ENCODE measurements around the gene PHF1.

PHF1 gene

DNA sequence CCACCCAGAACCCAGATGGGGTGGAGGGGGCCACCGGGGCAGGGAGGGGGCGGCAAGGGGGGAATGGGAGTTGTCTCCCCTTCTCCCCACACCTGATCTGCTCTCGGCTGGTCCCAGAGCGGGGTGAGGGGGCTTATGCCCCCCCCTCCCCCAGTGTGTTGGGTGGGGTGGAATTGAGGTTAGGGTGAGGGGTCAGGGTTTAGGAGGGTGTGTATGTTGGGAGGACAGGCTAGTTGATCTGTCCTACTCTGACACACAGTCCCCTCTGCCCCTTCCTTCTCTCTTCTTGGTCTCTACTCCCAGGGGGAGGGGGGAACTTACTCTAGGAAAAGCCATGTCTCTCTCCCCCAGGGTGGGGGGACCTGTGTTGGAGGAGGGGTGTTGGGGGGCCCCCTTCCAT lies 41.7 kb downstream of the PHF1 start:
- H3K27me3 ChIP-seq (ENCODE audit: control insufficient read depth, low read length): no peaks in the 10 kb centered on the region
- H3K4me1 ChIP-seq (ENCODE audit: control insufficient read depth, low read length): peaks cover 15% of the 10 kb centered on the region
- H4K20me1 ChIP-seq (ENCODE audit: control insufficient read depth, insufficient read depth, low read depth, low read length): no peaks in the 10 kb centered on the region
- H3K4me2 ChIP-seq (ENCODE audit: low read length): peak overlapping the region; percentile 79
- peaks cover 43% of the 10 kb centered on the region for H3K36me3 ChIP-seq (ENCODE audit: control insufficient read depth, low read length)
- no peaks in the 10 kb centered on the region for H3K9me3 ChIP-seq (ENCODE audit: control insufficient read depth, insufficient read depth, low read length)
- H3F3A ChIP-seq (ENCODE audit: control insufficient read depth, insufficient read depth): peaks cover 10% of the 10 kb centered on the region
- H3K27ac ChIP-seq (ENCODE audit: low read depth, low read length): no peak overlapping the region
- H3K79me2 ChIP-seq (ENCODE audit: control insufficient read depth, low read length): peaks cover 38% of the 10 kb centered on the region
- no peaks in the 10 kb centered on the region for H3K9me2 ChIP-seq (replicated peaks; ENCODE audit: control insufficient read depth, low read length)
- H3K4me3 ChIP-seq (ENCODE audit: low read length): no peak overlapping the region
- TF ChIP-seq, protein P1, sequence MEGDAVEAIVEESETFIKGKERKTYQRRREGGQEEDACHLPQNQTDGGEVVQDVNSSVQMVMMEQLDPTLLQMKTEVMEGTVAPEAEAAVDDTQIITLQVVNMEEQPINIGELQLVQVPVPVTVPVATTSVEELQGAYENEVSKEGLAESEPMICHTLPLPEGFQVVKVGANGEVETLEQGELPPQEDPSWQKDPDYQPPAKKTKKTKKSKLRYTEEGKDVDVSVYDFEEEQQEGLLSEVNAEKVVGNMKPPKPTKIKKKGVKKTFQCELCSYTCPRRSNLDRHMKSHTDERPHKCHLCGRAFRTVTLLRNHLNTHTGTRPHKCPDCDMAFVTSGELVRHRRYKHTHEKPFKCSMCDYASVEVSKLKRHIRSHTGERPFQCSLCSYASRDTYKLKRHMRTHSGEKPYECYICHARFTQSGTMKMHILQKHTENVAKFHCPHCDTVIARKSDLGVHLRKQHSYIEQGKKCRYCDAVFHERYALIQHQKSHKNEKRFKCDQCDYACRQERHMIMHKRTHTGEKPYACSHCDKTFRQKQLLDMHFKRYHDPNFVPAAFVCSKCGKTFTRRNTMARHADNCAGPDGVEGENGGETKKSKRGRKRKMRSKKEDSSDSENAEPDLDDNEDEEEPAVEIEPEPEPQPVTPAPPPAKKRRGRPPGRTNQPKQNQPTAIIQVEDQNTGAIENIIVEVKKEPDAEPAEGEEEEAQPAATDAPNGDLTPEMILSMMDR (IDR thresholded peaks at IDR 0.05; ENCODE audit: low read depth, low read length, poor library complexity, severe bottlenecking): no peak
- TF ChIP-seq EZH2phosphoT487 (IDR thresholded peaks at IDR 0.05; ENCODE audit: borderline replicate concordance, low read length): no peak

DNA sequence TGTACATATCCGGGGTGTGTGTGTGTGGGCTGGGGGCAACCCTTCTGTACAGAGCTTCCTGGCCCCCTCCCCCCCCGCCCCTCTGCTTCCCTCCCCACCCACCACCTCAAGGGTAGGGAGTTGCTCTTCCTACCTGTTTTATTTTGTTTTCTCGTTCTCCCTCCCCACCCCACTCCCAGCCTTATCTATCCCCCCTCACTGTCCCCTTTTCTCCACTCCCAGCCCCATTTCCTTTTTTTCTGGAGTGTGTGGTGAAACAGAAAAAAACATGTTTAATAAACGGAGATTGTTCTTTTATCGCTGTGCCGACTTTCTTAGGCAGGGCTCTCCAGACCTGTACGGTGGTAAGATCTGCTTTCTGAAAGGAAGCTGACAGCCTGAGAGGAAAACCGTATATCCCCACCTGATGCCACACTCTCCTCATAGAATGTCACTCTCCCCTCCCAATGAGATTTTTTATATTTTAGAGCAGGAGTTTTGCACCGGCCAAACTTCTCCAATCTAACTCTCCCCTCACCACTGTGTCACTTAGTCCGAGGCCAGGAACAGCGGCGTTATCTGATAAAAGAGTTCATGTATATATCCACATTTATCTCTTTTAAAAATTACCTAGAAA lies 42.7 kb downstream of the PHF1 start:
- Histone ChIP-seq H3K4me2 (ENCODE audit: low read length) (peak overlapping the region; percentile 79), H3K9me3 (ENCODE audit: control insufficient read depth, insufficient read depth, low read length) (no peaks in the 10 kb centered on the region), H3F3A (ENCODE audit: control insufficient read depth, insufficient read depth) (peaks cover 10% of the 10 kb centered on the region), H3K4me1 (ENCODE audit: control insufficient read depth, low read length) (peaks cover 15% of the 10 kb centered on the region), H3K4me3 (ENCODE audit: low read length) (peak overlapping the region; percentile 100), H3K27me3 (ENCODE audit: control insufficient read depth, low read length) (no peaks in the 10 kb centered on the region), H3K9me2 (replicated peaks; ENCODE audit: control insufficient read depth, low read length) (no peaks in the 10 kb centered on the region), H3K27ac (ENCODE audit: low read depth, low read length) (peak overlapping the region; percentile 55), H4K20me1 (ENCODE audit: control insufficient read depth, insufficient read depth, low read depth, low read length) (no peaks in the 10 kb centered on the region), H3K79me2 (ENCODE audit: control insufficient read depth, low read length) (peaks cover 38% of the 10 kb centered on the region), H3K36me3 (ENCODE audit: control insufficient read depth, low read length) (peaks cover 34% of the 10 kb centered on the region)
- no peak for TF ChIP-seq EZH2phosphoT487 (IDR thresholded peaks at IDR 0.05; ENCODE audit: borderline replicate concordance, low read length)
- TF ChIP-seq, protein P1 (IDR thresholded peaks at IDR 0.05; ENCODE audit: low read depth, low read length, poor library complexity, severe bottlenecking): no peak

DNA sequence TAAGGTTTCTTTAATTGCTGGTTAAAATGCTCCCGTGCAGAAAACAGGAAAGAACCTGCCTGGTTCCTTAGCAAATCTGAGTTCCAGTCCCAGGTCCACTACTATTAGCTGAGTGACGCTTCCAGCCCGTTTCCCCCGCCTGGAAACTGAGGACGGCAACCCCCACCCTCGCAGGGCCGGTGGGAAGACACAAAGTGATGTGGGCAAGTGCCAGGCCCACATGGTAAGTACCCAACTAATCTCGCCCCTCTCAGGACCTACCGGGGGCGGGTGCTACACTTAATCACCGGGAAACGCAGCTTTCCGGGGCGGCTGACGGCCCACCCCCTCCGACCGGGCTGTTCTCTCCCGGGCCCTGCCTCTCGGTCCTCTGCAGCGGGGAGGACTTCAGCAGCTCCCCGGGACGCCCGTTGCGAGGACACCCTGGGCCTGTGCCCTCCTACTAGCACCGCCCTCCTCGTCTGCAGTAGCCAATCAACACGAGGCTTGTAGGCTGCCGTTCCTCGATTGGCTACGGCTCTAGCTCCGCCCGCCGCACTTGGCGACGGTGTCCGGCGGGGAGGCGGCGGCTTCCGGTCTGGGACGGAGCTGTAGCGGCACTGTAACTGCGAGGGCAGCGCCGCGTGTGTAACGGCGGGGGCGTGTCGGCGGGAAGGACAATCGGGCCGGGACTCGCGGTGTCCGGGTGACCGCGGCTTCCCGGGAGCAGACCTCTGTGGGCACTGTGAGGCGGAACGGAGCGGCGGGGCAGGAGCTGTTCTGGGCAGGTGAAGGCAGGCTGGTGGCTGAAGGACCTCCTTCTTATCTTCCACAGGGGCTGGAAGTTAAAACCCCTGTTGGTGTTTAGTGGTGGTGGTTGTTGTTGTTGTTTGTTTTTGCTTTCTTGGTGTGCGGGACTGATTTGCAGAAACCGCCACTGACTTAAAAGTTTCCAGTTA lies 43.5 kb downstream of the PHF1 start, which contains the start of gene ZBTB9:
Gene ZBTB9, plus strand, starts transcription at position 568 of the 938 bp plus-strand sequence. CDS start 525 bp downstream, outside the sequence.
- Histone ChIP-seq H3K9me2 (replicated peaks; ENCODE audit: control insufficient read depth, low read length) (no peaks in the 10 kb centered on the region), H3K27ac (ENCODE audit: low read depth, low read length) (peak within 1 kb of the TSS; percentile 55), H3K36me3 (ENCODE audit: control insufficient read depth, low read length) (peaks cover 27% of the 10 kb centered on the region), H3K4me1 (ENCODE audit: control insufficient read depth, low read length) (peaks cover 15% of the 10 kb centered on the region), H3K9me3 (ENCODE audit: control insufficient read depth, insufficient read depth, low read length) (no peaks in the 10 kb centered on the region), H3K27me3 (ENCODE audit: control insufficient read depth, low read length) (no peaks in the 10 kb centered on the region), H3K79me2 (ENCODE audit: control insufficient read depth, low read length) (peaks cover 38% of the 10 kb centered on the region), H3F3A (ENCODE audit: control insufficient read depth, insufficient read depth) (peaks cover 10% of the 10 kb centered on the region), H3K4me3 (ENCODE audit: low read length) (peak within 1 kb of the TSS; percentile 100), H3K4me2 (ENCODE audit: low read length) (peak within 1 kb of the TSS; percentile 79), H4K20me1 (ENCODE audit: control insufficient read depth, insufficient read depth, low read depth, low read length) (no peaks in the 10 kb centered on the region)
- no peak for TF ChIP-seq EZH2phosphoT487 (IDR thresholded peaks at IDR 0.05; ENCODE audit: borderline replicate concordance, low read length)
- TF ChIP-seq, protein P1 (IDR thresholded peaks at IDR 0.05; ENCODE audit: low read depth, low read length, poor library complexity, severe bottlenecking): no peak
